Tibial artery (tissue), 4 donors: ENCODE measurements around the gene MOXD1.

Source experiments
- DNase-seq, 2 donors: peaks; one replicate each; pipeline ENCODE4 v3.0.0-alpha.2; 2019
- H3K27ac ChIP-seq, 2 donors: fragments of 200-600 bp; sonication (generic) in 1 of 2; 1 replicate in 1 of 2; 2 replicates in 1 of 2; pipeline ENCODE4 v1.5.1; 2018 to 2019; ENCODE audit warnings: mild to moderate bottlenecking in 1 of 2
- H3K27me3 ChIP-seq, 2 donors: fragments of 200-600 bp; sonication (generic) in 1 of 2; one replicate each; pipeline versions ENCODE4 v1.5.1 to v1.6.0; 2016 to 2019
- H3K36me3 ChIP-seq, 3 donors: fragments of 200-600 bp; sonication (generic) in 2 of 3; one replicate each; pipeline ENCODE4 v1.5.1; 2016 to 2019; ENCODE audit warnings: mild to moderate bottlenecking in 2 of 3
- H3K4me1 ChIP-seq, 4 donors: fragments of 200-600 bp; sonication (generic) in 2 of 4; 1 replicate in 3 of 4; 2 replicates in 1 of 4; pipeline ENCODE4 v1.5.1; 2016 to 2019
- H3K4me3 ChIP-seq, 2 donors: fragments of 200-600 bp; sonication (generic) in 1 of 2; 1 replicate in 1 of 2; 2 replicates in 1 of 2; pipeline ENCODE4 v1.5.1; 2018 to 2019; ENCODE audit warnings: mild to moderate bottlenecking in 2 of 2
- H3K9me3 ChIP-seq, 3 donors: fragments of 200-600 bp; sonication (generic) in 1 of 3; one replicate each; pipeline ENCODE4 v1.5.1; 2016 to 2019
- CTCF ChIP-seq, 2 experiments: fragments of 200-600 bp in 1 of 2; fragments of 450-650 bp in 1 of 2; IDR thresholded peaks; one replicate each; pipeline ENCODE4 v1.5.1; 2017 to 2019; ENCODE audit warnings: antibody characterized with exemption in 2 of 2, mild to moderate bottlenecking in 1 of 2, moderate library complexity in 1 of 2
- intact Hi-C: fragments of 100-400 bp; cut with DNase I; formaldehyde crosslinking; loops from one replicate; pipeline ENCODE4 v1.15.0; 2023; ENCODE audit warnings: low total_unique reads

MOXD1 gene

GRCh38 chr6:132247381-132248159 lies 153.7 kb downstream of the MOXD1 start:
- Histone ChIP-seq H3K4me1 (no peaks in the 10 kb centered on the region), H3K9me3 (no peaks in the 10 kb centered on the region), H3K36me3 (no peaks in the 10 kb centered on the region), H3K4me3 (no peak overlapping the region), H3K27ac (no peak overlapping the region), H3K27me3 (no peaks in the 10 kb centered on the region)
- intact Hi-C loops: no loop called here
- no peak for TF ChIP-seq CTCF (IDR thresholded peaks at IDR 0.05)
- DNase-seq: no peak

- Histone ChIP-seq H3K4me1 (no peaks in the 10 kb centered on the region), H3K27ac (no peak overlapping the region), H3K4me3 (no peak overlapping the region), H3K27me3 (no peaks in the 10 kb centered on the region), H3K9me3 (no peaks in the 10 kb centered on the region), H3K36me3 (no peaks in the 10 kb centered on the region)
- intact Hi-C loops: no loop called here
- no peak for DNase-seq
- no peak for TF ChIP-seq CTCF (IDR thresholded peaks at IDR 0.05)
Observed at GRCh38 chr6:132246632-132247270, 154.5 kb downstream of the MOXD1 start.

DNA sequence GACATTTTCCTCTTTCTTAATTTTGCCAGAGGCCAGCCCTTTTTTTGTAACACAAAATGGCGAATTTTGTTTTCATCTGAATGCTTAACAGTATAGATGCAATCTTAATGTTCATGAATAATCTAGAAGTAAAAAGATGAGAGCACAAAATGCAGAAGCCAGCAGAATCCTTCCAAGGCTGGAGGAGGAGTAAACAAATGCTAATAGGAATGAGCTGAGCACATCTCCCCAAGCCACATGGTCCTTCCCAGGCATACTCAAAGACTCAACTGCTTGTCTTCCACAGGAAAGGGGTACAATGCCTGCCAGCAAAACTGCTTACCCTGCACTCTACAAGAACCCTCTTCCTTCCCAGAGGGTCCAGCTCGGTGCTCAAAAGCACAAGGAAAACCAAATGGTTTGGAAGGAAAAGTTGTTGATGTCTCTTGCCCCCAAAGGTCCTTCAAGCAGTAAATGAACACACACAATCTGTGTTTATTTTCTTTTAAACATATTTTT lies 155.1 kb downstream of the MOXD1 start:
- no peaks in the 10 kb centered on the region for H3K27me3 ChIP-seq
- TF ChIP-seq CTCF (IDR thresholded peaks at IDR 0.05): no peak
- H3K9me3 ChIP-seq: no peaks in the 10 kb centered on the region
- no peak overlapping the region for H3K27ac ChIP-seq
- no peaks in the 10 kb centered on the region for H3K4me1 ChIP-seq
- H3K36me3 ChIP-seq: no peaks in the 10 kb centered on the region
- intact Hi-C loops: no loop called here
- H3K4me3 ChIP-seq: no peak overlapping the region
- DNase-seq: no peak
